A673 (cell line): ENCODE measurements around the gene SPATS2.

Experiments
- EZH2 ChIP-seq: fragments of 200-600 bp; sonication (generic); IDR thresholded peaks from 2 replicates; pipeline ENCODE4 v1.6.1; 2017; ENCODE audit warnings: borderline replicate concordance, low read depth, mild to moderate bottlenecking, mixed read lengths, antibody characterized with exemption, low read length; ENCODE audit not compliant: poor library complexity, severe bottlenecking
- TF ChIP-seq, protein P1 (sequence below): fragments of 300-800, 200-600 bp; sonication (generic); conservative IDR thresholded peaks from 2 replicates; pipeline ENCODE4 v1.5.1; 2017; ENCODE audit warnings: low read depth, mild to moderate bottlenecking, antibody characterized with exemption, low read length, moderate library complexity, mixed read lengths

DNA sequence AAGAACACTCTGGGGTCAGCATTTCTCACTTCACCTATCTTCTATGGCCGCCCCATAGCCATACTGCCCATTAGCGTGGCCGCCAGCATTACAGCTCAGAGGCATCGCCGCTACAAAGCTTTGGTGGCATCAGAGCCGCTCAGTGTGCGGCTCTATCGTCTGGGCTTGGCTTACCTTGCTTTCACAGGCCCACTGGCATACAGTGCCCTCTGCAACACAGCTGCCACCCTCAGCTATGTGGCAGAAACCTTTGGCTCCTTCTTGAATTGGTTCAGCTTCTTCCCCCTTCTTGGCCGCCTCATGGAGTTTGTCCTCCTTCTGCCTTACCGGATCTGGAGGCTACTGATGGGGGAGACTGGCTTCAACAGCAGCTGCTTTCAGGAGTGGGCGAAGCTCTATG, 18.0 kb upstream of the SPATS2 start:
- TF ChIP-seq, protein P1, sequence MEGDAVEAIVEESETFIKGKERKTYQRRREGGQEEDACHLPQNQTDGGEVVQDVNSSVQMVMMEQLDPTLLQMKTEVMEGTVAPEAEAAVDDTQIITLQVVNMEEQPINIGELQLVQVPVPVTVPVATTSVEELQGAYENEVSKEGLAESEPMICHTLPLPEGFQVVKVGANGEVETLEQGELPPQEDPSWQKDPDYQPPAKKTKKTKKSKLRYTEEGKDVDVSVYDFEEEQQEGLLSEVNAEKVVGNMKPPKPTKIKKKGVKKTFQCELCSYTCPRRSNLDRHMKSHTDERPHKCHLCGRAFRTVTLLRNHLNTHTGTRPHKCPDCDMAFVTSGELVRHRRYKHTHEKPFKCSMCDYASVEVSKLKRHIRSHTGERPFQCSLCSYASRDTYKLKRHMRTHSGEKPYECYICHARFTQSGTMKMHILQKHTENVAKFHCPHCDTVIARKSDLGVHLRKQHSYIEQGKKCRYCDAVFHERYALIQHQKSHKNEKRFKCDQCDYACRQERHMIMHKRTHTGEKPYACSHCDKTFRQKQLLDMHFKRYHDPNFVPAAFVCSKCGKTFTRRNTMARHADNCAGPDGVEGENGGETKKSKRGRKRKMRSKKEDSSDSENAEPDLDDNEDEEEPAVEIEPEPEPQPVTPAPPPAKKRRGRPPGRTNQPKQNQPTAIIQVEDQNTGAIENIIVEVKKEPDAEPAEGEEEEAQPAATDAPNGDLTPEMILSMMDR = no peak
- TF ChIP-seq EZH2 = no peak
